Endothelial cell of hepatic sinusoid (primary cell): ENCODE measurements around the gene GRXCR2.
"Not testable (repeated sequence)": the region's sequence is repeated elsewhere in the genome, so short reads cannot be mapped to it uniquely, and the experiment has no call there.

Source experiments
- in situ Hi-C: cut with HindIII; loops from 2 replicates; pipeline ENCODE4 v1.10.0; 2017; ENCODE audit warnings: low sequenced_read_pairs

GRXCR2 gene

GRCh38 chr5:145840458-145841132 lies 32.2 kb downstream of the GRXCR2 start:
- in situ Hi-C loops: no loop called here

- in situ Hi-C loops: no loop called here
Observed at GRCh38 chr5:145838276-145838675, 34.5 kb downstream of the GRXCR2 start.

- in situ Hi-C loops: not testable (repeated sequence)
Observed at GRCh38 chr5:145836241-145836640, 36.6 kb downstream of the GRXCR2 start.

- in situ Hi-C loops: no loop called here
Observed at GRCh38 chr5:145835848-145836239, 37.0 kb downstream of the GRXCR2 start.

- in situ Hi-C loops: no loop called here
Observed at GRCh38 chr5:145834917-145835847, 37.6 kb downstream of the GRXCR2 start, which contains the start of gene PRELID2. Gene PRELID2, minus strand, starts transcription at chr5:145835342. Its CDS starts 91 bp downstream, at chr5:145835251.

- in situ Hi-C loops: no loop called here
Observed at GRCh38 chr5:145834554-145834916, 38.3 kb downstream of the GRXCR2 start.

GRCh38 chr5:145833631-145834200 lies 39.1 kb downstream of the GRXCR2 start:
- in situ Hi-C loops: no loop called here

- in situ Hi-C loops: no loop called here
Observed at GRCh38 chr5:145830594-145830993, 42.2 kb downstream of the GRXCR2 start.

- in situ Hi-C loops: no loop called here
Observed at GRCh38 chr5:145829708-145830361, 43.0 kb downstream of the GRXCR2 start.

- in situ Hi-C loops: no loop called here
Observed at GRCh38 chr5:145826895-145827674, 45.7 kb downstream of the GRXCR2 start.

GRCh38 chr5:145825751-145826180 lies 47.0 kb downstream of the GRXCR2 start:
- in situ Hi-C loops: no loop called here

GRCh38 chr5:145824040-145824439 lies 48.8 kb downstream of the GRXCR2 start:
- in situ Hi-C loops: no loop called here

- in situ Hi-C loops: no loop called here
Observed at GRCh38 chr5:145818604-145819003, 54.2 kb downstream of the GRXCR2 start.

- in situ Hi-C loops: no loop called here
Observed at GRCh38 chr5:145812877-145813276, 59.9 kb downstream of the GRXCR2 start.

- in situ Hi-C loops: no loop called here
Observed at GRCh38 chr5:145811834-145812625, 60.8 kb downstream of the GRXCR2 start.
